ENCODE results near the gene PRSS27. TPM values are rescaled to one million over a fixed set of nuclear protein-coding genes. Genes with fewer than 3 reads are reported as not detected.

Gene PRSS27
- total and polyA plus RNA-seq, 2 of the 8 experiments (the other 6 are each of a cell fraction or from before 2014, with no cell fraction given): 1.3 to 7.5 TPM

DNA sequence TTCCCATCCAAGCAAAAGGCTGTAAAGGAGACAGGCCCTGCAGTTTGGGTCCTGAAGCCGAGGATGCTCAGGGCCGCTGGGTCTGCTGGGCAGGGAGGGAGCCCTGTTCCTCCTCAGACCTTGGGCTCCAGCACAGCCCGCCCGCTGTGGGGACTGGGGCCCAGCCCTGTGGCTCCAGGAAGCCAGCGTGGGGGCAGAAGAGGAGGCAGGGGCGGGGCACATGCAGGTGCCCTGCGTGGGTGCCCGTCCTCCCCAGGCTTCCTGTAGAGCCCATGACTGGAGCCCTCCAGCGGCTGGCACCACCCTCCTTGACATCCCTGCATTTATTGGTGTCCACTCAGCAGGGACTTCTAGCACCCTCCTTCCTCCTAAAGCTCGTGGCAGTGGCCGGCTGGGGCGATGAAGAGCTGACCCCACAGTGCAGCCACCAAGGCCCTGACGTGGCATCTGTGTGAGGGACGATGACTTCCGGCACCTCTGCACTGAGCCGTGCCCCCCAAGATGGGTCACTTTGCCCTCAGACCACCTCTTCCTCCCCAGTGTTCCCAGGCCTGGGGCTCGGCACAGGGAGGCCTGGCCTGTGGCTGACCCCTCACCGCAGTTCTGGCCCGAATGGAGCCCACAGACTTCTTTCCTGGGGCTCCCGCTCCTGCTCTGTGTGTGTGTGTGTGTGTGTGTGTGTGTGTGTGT lies 9.9 kb downstream of the PRSS27 start:
- WGBS, 2 experiments (ENCODE audit: extremely low coverage in 1 of 2, insufficient coverage in 1 of 2, insufficient read length in 1 of 2, insufficient replicate concordance in 2 of 2, low coverage in 1 of 2, low lambda C conversion rate in 2 of 2, missing lambda C conversion rate in 1 of 2): 93% methylated on average over 20 of the region's 20 CpGs; no CpG with 5 or more reads in 1 of the 2 experiments
- TF ChIP-seq POLR2AphosphoS5 (IDR thresholded peaks at IDR 0.05; ENCODE audit: low read depth, low read length) (no peak), TCF12 (IDR thresholded peaks at IDR 0.05; ENCODE audit: low read depth, low read length) (no peak), SP2 (IDR thresholded peaks at IDR 0.05; ENCODE audit: low read length) (no peak), NRF1 (IDR thresholded peaks at IDR 0.05; ENCODE audit: low read depth, low read length) (no peak), RXRA (IDR thresholded peaks at IDR 0.05; ENCODE audit: insufficient read depth, low read depth, low read length) (no peak), EZH2 (IDR thresholded peaks at IDR 0.05; ENCODE audit: low read depth, low read length, severe bottlenecking) (no peak), RBBP5 (IDR thresholded peaks at IDR 0.05; ENCODE audit: borderline replicate concordance, low read depth, low read length) (no peak), KDM5A (IDR thresholded peaks at IDR 0.05; ENCODE audit: low read length) (no peak), NANOG (IDR thresholded peaks at IDR 0.05; ENCODE audit: insufficient read depth, low read depth, low read length, poor library complexity, severe bottlenecking) (no peak), GTF2F1 (IDR thresholded peaks at IDR 0.05; ENCODE audit: borderline replicate concordance, low read depth, low read length) (no peak)
- TF ChIP-seq, protein P1, sequence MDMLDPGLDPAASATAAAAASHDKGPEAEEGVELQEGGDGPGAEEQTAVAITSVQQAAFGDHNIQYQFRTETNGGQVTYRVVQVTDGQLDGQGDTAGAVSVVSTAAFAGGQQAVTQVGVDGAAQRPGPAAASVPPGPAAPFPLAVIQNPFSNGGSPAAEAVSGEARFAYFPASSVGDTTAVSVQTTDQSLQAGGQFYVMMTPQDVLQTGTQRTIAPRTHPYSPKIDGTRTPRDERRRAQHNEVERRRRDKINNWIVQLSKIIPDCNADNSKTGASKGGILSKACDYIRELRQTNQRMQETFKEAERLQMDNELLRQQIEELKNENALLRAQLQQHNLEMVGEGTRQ (IDR thresholded peaks at IDR 0.05; ENCODE audit: low read length): no peak

More for the DNA sequence above, 9.9 kb downstream of the PRSS27 start:
- Histone ChIP-seq H2AFZ (ENCODE audit: low read length) (no peak overlapping the region), H3K4me3 (ENCODE audit: extremely low read depth in 1 of 4, insufficient read depth in 2 of 4, low read depth in 3 of 4, low read length in 4 of 4) (no peak overlapping the region), H2BK20ac (ENCODE audit: low read length) (no peak overlapping the region), H3K18ac (ENCODE audit: extremely low read depth, low read length) (no peak overlapping the region), H3K36me3 (ENCODE audit: control insufficient read depth in 2 of 4, insufficient read depth in 4 of 4, low read length in 3 of 4) (peaks cover 4 to 12% (median 9%) of the 10 kb centered on the region in 4 experiments; a peak in 5 of 8 replicates), H3K4me2 (ENCODE audit: insufficient read depth in 1 of 2, low read depth in 2 of 2, low read length in 2 of 2) (no peak overlapping the region), H3K79me2 (ENCODE audit: control insufficient read depth in 1 of 2, insufficient read depth in 2 of 2, low read length in 2 of 2) (no peaks in the 10 kb centered on the region), H3K23me2 (ENCODE audit: low read depth, low read length) (peaks cover 2% of the 10 kb centered on the region; the same call in 1 of the 2 replicates), H4K91ac (replicated peaks; ENCODE audit: insufficient read length, low read length) (no peak overlapping the region), H3K4ac (replicated peaks; ENCODE audit: insufficient read length, low read depth, low read length) (no peak overlapping the region), H3K79me1 (ENCODE audit: low read depth, low read length) (no peaks in the 10 kb centered on the region), H4K20me1 (replicated peaks in 1 of 2; ENCODE audit: control insufficient read depth in 1 of 2, insufficient read depth in 2 of 2, low read length in 2 of 2) (peaks cover 4 to 22% of the 10 kb centered on the region in 2 experiments), H2AK5ac (ENCODE audit: low read depth, low read length) (peak overlapping the region; percentile 70; the same call in 1 of the 2 replicates), H3K9me3 (ENCODE audit: insufficient read depth in 2 of 2, low read depth in 1 of 2, low read length in 1 of 2) (no peaks in the 10 kb centered on the region), H2BK120ac (replicated peaks; ENCODE audit: low read depth, low read length) (no peak overlapping the region), H4K8ac (ENCODE audit: extremely low read depth, insufficient read depth, low read length) (peak overlapping the region; percentile 11; the same call in 1 of the 2 replicates), H3K4me1 (replicated peaks in 1 of 4; ENCODE audit: control insufficient read depth in 3 of 4, insufficient read depth in 4 of 4, low read length in 3 of 4) (peaks cover 0 to 1% (median 0%) of the 10 kb centered on the region in 4 experiments; a peak in 1 of 7 replicates), H3K27ac (ENCODE audit: low read depth, low read length) (no peak overlapping the region), H3K14ac (ENCODE audit: insufficient read length) (no peak overlapping the region), H3K27me3 (replicated peaks in 1 of 4; ENCODE audit: control insufficient read depth in 3 of 4, extremely low read depth in 1 of 4, insufficient read depth in 3 of 4, low read length in 3 of 4) (no peaks in the 10 kb centered on the region; a peak in 1 of 7 replicates), H2BK5ac (ENCODE audit: low read depth, low read length) (peak overlapping the region; percentile 18; the same call in 1 of the 2 replicates), H3K23ac (ENCODE audit: insufficient read length) (no peak overlapping the region), H2BK15ac (ENCODE audit: low read length) (no peak overlapping the region), H3K9ac (replicated peaks in 1 of 4; ENCODE audit: extremely low read depth in 1 of 4, low read depth in 3 of 4, low read length in 3 of 4) (no peak overlapping the region), H4K5ac (ENCODE audit: insufficient read length, low read depth, low read length) (no peak overlapping the region), H3K56ac (replicated peaks; ENCODE audit: insufficient read length, low read depth, low read length) (no peak overlapping the region), H2BK12ac (ENCODE audit: low read depth, low read length) (0 out of 2 replicates have a peak overlapping the region, but pooled peaks have one; percentile 77)
- no peak for DNase-seq (ENCODE audit: low read depth in 1 of 2, low spot score in 2 of 2)
- ChIA-PET CTCF (ENCODE audit: partially characterized antibody) (no interaction called here), POLR2A (ENCODE audit: partially characterized antibody) (interaction anchor here (1.0 to 3.4 kb wide), 3 partner anchors 10 to 42 kb away, joined by 3 to 9 read pairs (median 4); partner anchors contain the start of genes PRSS27 and SRRM2)
- FAIRE-seq: no peak
